HG03442 (cell line): ENCODE results near the gene BCL11B.

Source experiments
- ATAC-seq: cut with Tn5 transposase; IDR thresholded peaks from one replicate; pipeline ENCODE4 v1.9.1; 2021; ENCODE audit warnings: mild to moderate bottlenecking, moderate library complexity; ENCODE audit not compliant: unreplicated experiment

BCL11B gene

DNA sequence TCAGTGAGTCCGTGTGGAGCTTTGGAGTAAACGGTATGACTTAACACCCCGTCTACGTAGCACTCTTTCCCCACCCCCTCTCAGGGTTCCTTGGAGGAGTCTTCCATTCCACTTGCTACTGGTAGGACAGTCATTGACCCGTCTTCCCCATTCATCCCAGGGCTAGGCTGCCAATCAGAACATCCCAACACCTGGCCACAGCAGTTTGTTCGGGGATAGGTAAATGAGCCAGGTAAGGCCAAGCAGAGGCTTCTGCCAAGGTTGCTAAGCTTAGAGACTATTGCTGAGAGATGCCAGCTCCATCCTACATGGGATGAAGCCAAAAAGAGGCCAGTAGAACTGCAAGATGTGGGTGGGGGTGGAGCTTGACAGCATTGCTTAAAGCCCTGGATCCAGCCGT, 130.8 kb downstream of the BCL11B start:
- no peak for ATAC-seq

DNA sequence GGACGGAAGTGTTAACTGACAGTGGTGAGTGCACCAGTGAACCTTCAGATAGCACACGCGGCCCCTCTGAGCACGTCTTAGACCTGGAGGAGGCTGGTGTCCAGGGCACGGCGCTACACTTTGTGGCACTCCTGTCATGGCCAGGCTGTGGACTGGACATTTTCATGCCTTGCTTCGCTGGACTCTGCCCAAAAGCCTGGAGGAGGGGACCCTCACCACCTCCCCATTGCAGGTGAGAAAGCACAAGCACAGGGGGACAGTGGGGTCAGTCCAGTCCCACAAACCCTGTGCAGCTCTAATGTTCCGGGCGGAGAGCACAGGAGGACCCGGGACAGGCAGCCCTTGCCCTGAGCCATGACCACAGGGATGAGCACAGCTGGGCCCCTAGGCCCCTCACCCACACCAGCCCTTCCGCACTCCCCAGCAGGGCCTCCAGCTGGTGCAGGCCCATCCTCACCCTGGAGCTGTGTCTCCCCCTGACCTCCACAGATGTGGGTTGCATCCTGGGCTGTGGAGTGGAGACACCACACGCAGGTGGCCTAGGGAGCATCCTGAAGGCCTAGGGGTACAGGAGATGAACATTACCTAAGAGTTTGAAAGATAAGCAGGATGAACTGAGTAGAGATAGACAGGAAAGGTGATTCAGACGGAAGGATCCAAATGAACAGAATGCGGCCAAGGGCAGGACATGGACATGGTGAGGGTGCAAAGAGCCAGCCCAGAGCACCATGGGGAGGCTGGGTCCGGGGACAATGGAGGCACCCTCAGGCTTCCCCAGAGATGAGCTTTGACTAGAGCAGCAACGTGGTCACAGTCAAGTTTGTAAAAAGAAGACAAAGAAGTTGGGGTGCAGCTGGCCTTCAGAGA, 132.8 kb downstream of the BCL11B start:
- ATAC-seq, result no peak

DNA sequence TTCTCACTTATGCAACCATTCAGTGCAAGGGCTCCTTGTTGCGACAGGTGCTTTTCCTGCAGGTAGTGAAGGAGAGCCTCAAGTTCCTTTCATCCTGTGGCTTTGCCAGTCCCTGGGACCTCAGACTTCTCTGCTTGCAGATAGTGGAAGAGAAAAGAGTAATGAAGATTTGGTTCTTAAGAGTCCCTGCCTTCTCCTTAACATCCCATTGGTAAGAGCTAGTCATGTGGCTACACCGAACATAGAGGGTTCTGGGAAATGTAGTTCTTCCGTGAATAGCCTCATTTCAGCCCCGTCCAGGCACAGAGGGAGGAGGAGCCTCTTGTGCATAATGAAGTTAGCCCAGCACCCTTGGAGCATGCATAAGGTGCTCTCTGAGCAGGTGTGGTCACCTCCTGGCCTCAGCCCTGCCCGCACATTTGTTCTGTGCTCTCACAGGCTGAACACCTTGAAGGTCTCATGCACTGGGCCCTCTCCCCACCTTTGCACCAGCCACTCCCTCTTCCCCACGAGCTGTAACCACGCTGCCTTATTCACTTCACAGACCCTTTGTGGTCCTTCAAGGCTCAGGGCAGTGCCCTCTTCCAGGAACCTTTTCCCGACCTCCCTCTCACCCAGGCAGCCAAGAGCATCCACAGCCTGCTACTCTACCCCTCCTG, 134.0 kb downstream of the BCL11B start:
- ATAC-seq, result no peak

DNA sequence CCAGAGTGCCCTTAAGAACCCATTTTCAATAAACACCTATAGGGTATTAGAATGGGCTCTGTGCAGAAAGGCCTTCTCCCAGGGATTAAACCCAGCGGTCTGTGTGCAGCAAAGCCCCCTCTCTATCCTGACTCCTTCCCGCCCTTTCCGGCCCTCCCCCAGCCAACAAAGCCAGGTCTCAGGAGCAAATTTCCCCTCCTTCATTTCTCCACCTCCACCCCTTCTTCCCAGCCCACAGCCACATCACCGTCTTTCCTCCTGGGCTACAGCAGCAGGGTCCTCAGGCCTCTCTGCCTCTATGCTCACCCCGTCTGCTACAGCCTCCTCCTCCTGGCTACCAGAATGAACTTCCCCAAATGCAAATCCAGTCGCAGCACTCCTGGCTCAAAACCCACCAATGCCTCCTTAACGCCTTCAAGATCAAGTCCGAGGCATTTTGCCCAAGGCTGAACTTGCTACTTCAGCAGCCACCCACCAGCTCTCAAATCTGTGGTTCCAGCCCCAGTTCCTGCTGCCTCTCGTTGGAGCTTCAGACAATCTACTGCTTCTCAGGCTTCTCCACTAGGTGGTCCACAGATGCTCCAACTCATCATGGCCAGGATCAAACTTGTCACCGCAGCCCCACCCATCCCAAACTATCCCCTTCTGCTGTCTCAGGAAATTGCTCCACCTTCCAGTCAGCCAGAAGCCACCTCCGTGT, 134.8 kb downstream of the BCL11B start:
- no peak for ATAC-seq

DNA sequence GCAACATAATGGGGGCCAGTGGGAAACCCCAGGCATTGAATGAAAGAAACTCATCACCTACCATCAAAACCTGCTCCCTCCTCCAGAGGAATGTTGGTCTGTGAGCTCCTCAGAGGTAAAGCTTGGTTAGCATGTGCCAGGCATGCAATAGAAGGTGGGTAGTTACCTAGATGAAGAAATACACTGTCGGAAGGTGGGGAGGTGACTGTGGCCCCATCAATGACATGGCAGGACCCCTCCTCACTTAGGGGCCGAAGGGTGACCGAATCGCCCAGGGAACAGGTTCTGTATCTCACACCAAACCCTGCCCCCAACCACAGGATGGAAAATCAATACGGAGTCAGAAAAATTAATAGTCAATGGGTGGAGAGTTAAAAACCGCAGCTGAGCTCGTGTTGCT, 135.6 kb downstream of the BCL11B start:
- ATAC-seq, result no peak

DNA sequence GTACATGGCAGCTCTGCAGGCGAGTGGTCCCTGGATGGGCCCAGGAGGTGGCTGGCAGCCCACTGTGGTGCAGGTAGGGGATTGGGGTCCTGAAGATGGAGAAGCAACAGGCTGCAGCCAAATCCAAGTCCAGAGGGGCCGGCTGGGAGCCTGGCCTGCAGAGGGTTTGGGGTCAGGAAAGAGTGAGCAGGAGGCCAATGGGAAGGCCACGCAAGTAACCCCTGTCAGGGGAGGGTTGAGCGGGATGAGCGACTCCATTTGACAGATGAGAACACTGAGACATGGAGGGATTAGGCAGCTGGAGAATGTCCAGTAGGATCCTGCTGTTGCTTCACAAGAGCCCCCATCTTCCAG, 136.0 kb downstream of the BCL11B start:
- ATAC-seq, result no peak

DNA sequence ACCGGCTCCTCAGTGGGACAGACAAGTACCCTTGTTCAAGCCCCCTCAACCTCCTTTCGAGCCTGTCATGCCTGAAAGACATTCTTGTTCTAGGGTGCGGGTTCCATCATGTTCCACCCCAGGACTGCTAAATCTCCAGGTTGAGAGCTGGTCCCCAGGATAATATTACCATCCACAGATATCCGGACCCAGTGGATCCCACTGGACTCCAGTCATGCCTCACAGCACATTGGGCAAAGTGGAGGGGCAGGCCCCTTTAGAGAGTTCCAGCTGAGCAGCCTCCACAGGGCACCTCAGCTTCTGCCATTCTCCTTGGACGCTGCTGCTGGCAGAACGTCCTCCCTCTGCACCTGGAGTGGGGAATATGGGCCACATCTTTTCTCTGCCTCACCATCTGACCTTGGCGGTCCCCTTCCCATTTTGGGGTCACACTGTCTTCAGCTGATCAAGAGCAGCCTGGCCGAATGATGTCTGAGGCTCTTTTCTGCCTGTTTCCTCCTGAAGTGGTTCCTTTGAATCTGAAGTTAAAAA, 137.4 kb downstream of the BCL11B start:
- ATAC-seq, result no peak

DNA sequence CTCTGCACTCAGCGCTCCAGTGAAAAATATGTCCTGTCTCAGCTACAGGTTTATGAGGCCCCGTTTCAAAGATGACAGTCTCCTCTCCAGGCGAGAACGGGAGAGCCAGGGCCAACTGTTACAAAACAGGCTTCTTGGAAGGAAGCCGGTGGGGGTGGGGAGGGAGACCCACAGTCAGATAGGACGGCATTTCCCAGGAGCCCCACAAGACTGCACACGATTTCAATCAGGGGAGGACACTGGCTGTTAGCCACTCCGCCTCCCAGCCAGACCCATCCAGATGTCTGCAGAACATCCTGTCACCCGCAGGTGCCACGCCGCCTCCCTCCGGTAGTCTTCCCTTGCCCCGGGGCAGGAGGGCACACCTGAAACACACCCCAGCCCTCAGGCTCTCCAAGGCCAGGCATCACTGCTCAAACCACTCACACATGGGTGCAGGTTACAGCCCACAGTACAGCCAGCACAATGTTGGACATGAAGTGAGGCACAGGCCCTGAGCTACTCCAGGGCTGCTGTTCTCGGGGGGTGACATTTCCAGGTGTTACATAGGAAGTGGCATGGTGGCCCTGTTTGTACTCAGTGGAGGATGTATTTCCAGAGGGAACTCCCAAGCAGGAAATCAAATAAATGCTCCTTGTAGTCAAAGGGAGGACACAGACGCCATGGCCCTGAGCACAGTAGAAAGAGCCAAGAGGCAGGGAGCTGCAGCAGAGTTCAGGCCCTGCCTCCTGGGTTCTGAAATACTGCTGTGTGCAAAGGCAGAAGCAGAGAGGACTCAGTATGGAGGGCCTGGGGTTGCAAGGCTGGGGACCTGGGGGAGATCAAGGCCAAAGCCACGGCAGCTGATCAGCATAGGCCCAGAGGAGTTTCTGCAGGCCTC, 138.1 kb downstream of the BCL11B start:
- ATAC-seq, result no peak

DNA sequence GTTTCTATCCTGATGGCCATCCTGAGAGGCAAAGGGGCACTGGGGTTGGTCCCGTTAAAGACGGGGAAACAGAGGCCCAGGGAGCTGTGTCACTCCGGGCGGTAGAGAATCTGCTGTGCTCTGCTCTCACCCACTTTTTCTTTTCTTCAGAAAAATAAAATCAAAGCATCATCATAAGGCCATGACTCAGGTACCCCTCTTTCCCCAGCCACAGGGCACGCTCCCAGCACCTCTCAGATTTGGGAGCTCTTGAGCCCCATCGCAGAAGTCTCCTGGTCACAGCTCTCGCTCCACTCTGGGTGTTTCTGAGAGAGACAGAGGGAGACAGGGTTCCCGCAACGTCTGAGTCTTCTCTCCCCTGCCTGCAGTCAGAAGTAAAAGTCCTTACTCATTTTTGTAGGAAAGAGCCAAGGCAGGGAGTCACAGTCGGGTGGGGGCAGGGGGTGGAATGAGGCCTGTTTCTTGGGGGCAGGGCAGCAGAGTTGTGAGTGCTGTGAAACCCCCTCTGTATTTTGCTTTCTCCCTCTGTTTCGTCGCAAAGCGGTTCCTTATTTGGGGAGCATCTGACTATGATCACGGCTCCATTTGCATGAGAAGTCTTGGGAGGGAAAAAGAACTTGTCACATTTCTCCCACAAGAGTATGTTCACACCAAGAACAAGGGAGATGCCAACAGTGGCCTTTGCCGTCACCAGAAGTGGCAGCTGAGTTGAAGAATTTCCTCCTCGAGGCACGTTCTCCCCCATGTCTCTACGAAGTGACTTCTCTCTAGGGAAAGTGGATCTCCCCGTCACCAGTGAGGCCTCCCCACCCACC, 139.0 kb downstream of the BCL11B start:
- ATAC-seq, result no peak

DNA sequence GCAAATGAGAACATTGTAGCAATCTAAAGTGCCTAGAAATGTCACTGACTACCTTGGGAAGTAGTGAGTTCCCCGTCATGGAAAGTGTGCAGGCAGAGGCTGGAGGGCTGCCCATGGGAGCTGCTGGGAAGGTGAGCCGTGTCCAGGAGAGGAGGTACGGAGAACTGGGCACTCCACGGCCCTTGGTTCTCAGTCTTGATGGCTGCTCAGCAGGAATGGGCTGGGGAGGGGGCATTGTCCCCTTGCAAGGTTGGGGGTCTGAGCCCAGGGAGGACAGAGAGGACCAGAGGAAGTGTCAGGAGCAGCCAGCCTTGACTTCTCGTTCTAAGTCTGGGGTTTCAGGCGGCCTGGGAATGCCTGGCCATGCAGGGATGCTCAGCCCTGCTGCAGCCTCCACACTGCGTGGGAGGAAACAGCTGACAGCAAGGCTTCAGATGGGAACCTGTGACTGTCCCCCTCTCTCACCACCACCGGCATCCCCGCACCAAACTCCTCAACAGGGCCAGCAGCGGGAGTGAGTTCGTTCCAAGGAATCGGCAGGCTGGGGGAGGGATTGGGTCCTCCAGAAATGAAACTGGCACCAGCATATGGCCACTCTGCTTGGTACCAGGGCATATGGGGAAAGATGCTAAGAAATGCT, 140.2 kb downstream of the BCL11B start:
- no peak for ATAC-seq

DNA sequence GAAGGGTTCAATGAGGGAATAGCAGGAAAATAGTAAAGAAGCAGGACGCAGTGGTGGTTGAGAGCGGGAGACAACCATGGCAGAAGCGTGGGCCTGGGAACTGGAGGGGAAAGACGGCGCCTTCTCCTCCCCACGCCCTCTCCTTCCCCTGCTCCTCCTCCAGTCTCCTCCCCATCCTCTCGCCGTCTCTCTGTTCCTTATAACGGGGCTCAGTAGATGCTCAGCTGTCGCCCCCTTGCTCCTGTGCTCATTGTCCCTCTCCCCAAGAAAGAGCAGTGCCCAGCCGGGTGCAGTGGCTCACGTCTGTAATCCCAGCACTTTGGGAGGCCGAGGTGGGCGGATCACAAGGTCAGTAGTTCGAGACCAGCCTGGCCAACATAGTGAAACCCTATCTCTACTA, 142.0 kb downstream of the BCL11B start:
- ATAC-seq, result no peak

DNA sequence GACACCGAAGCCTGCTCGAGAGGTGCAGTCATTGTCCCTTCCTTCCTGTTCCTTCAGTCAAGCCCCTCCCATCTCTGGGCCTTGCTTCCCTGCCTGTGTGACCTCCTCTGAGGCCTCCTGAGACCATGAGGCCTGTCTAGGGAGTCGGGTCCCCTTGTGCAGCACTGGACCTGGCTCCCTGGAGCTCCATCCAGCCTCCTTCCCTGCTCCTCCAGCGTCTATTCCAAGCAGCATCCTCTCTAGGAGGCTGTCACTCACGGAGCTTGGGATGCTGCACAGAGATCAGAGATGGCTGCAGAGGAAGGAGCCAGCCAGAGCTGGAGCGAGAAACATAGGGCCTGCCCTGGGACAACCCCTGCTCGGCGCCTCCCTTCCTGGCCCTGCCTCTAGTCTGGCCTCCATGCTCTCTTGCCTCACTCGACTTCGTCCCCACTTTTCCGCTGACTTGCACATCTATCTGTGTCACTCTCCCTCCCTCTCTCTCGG, 142.7 kb downstream of the BCL11B start:
- ATAC-seq, result no peak

DNA sequence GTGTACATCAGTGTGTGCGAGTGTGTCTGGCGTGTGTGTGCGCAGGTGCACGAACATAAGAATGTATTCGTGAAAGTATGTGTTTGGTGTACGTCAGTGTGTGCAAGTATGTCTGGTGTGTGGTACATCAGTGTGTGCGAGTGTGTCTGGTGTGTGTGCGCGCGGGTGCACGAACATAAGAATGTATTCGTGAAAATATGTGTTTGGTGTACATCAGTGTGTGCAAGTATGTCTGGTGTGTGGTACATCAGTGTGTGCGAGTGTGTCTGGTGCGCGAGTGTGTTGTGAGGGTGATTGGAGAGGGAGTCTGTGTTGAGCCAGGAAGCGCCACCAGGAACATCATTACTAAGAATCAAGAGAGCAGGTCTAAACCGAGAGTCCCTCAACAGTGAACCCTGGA, 143.8 kb downstream of the BCL11B start:
- no peak for ATAC-seq

DNA sequence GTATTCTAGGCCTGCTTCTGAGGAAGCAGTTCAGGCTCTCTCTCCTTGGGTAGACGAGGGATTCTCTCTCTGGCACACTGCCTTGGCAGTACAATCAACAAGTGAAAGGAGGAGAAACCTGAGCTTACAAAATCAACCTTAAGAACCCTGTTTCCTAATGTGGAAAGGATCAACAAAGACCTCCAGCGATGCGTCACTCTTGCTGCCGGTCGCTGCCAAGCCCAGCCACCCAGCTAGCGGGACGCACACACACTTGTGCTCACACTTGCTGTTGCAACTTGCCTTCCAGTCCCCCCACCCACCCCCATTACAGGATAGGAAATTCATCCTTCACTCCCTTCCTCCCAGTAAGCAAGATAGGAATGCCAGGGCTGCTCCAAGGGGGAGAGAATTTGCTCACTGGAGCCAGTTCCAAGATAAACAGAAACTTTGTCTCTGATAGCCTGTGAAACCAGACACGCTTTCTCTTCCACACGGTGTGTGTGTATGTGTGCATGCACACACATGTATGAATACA, 144.3 kb downstream of the BCL11B start:
- ATAC-seq, result no peak

DNA sequence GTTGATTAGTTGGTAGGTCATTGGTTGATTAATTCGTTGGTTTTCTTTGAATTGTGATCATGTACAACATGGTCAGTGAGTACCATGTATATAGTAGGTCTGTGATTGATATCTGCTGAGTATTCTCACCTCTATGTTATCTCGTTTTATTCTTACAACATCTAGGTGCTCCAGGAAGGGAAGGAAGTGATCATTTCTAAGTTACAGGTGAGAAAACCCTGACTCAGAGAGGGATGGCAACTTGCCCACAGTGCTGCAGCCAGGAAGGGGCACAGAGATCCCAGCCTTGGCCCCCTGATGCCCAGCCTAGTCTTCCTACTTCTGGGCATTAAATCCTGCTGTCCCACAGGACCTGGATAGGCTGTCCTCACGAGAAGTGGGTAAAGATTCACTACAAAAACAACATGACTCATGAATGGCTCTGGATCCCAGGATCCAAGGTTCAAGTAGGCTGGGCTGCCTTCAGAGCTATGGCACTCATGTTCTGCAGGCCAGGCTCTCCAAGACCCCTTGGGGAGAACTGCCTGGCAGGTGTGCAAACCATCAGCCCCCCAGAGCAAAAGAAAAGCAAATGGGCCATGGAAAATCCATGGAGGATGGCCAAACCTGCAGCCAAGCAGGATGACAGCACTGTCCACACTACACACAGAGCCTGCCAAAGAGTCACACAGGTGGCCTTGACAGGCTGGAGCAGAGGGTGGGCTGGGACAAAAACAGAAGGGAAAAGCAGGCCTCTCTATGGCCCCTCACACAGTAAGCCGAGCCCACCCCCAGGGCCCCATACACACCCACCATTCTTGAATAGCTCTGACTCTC, 146.2 kb downstream of the BCL11B start:
- ATAC-seq, result no peak

DNA sequence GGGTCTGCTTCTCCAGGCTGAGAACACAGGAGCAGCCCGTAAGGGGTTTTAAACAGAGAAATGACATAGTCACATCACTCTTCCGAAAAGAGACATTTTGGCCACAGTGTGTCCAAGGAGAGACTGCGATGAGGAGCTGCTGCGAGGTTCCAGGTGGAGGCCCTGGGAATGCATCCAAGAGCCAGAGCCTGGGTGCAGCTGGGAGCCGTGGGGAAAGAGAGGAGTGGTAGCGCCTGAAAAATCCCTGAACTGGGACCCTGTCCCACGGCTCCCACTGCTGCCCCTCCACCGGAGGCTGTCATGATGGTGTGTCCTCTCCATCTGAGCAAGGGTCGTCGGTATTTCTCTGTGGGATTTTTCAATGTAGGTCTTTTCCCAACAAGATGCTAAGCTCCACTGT, 146.9 kb downstream of the BCL11B start:
- no peak for ATAC-seq

DNA sequence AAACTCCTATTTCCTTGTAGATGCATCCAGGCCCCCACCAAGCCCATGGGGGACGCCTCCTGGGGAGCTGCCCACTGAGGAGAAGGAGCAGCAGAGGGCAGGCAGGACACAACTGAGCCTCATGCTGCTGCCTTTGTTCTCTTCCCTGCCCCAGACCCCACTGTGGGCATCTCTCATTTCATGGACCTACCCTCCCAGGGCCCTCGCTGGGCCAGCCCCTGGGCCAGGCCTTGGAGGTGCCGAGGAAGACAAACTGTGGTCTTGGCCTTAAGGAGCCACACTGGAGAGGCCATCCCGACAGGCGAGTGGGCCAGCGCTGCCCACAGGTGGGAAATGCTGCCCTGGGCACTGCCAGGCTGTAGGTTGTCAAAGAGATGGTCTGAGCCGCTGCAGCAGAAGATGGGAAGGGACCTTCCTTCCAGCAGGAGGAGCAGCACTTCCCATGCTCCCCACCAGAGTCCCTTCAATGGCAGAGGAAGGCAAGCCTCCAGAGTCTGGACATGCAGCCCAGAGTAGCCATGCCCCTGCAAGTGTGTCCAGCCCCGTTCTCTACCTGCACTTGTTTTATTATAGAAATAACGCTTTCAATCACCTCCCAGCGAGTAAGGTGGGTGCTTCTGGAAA, 147.4 kb downstream of the BCL11B start:
- no peak for ATAC-seq
